GM23338 (cell line): ENCODE data around the gene USP48. TPM values are rescaled to one million over a fixed set of nuclear protein-coding genes. Genes with fewer than 3 reads are reported as not detected.

Experiments
- ATAC-seq: fragments of 200-7000 bp; cut with Tn5 transposase; 3 replicates; pipeline ENCODE4 v1.9.1; 2020
- DNase-seq: peaks from one replicate; pipeline ENCODE4 v3.0.0-alpha.2; 2015; ENCODE audit warnings: low spot score
- H2AFZ ChIP-seq: fragments of 200-600 bp; sonication (generic); 2 replicates; pipeline ENCODE4 v1.8.0; 2016; ENCODE audit warnings: antibody characterized with exemption, mild to moderate bottlenecking, moderate library complexity
- H3F3A ChIP-seq: fragments of 200-600 bp; sonication (generic); replicated peaks from 2 replicates; pipeline ENCODE4 v1.8.0; 2017; ENCODE audit warnings: antibody characterized with exemption, mixed run types, low read depth
- H3K27ac ChIP-seq: fragments of 200-600 bp; sonication (generic); 2 replicates; pipeline ENCODE4 v1.6.1; 2016; ENCODE audit warnings: low read depth
- H3K27me3 ChIP-seq: fragments of 200-600 bp; sonication (generic); 2 replicates; pipeline ENCODE4 v1.8.0; 2016; ENCODE audit warnings: mild to moderate bottlenecking, mixed run types, moderate library complexity; ENCODE audit not compliant: insufficient read depth
- H3K36me3 ChIP-seq: fragments of 200-600 bp; sonication (generic); 2 replicates; pipeline ENCODE4 v1.8.0; 2016; ENCODE audit warnings: mild to moderate bottlenecking; ENCODE audit not compliant: insufficient read depth
- H3K4me1 ChIP-seq: fragments of 200-600 bp; sonication (generic); 2 replicates; pipeline ENCODE4 v1.8.0; 2016; ENCODE audit warnings: mild to moderate bottlenecking, moderate library complexity; ENCODE audit not compliant: insufficient read depth
- H3K4me2 ChIP-seq: fragments of 200-600 bp; sonication (generic); 2 replicates; pipeline ENCODE4 v1.7.1; 2017; ENCODE audit warnings: mixed run types
- H3K4me3 ChIP-seq: fragments of 200-600 bp; sonication (generic); 2 replicates; pipeline ENCODE4 v1.6.1; 2016; ENCODE audit warnings: mixed run types
- H3K79me2 ChIP-seq: fragments of 200-600 bp; sonication (generic); replicated peaks from 2 replicates; pipeline ENCODE4 v1.8.0; 2017; ENCODE audit warnings: mild to moderate bottlenecking; ENCODE audit not compliant: insufficient read depth
- H3K9me2 ChIP-seq: fragments of 200-600 bp; sonication (generic); 2 replicates; pipeline ENCODE4 v1.8.0; 2017; ENCODE audit not compliant: insufficient read depth
- H4K20me1 ChIP-seq: fragments of 200-600 bp; sonication (generic); replicated peaks from 2 replicates; pipeline ENCODE4 v1.8.0; 2017; ENCODE audit warnings: mild to moderate bottlenecking; ENCODE audit not compliant: insufficient read depth
- H3K27ac Mint-ChIP-seq: 2 replicates; pipeline ENCODE4 v1.8.0; 2020; ENCODE audit warnings: inconsistent platforms, mild to moderate bottlenecking, moderate library complexity, mixed read lengths
- H3K27me3 Mint-ChIP-seq: 3 replicates; pipeline ENCODE4 v1.8.0; 2022; ENCODE audit warnings: low read depth, mild to moderate bottlenecking, moderate library complexity, mixed read lengths, inconsistent platforms; ENCODE audit not compliant: insufficient read depth, poor library complexity
- H3K36me3 Mint-ChIP-seq: 3 replicates; pipeline ENCODE4 v1.8.0; 2021; ENCODE audit warnings: low read depth, mild to moderate bottlenecking, inconsistent platforms, moderate library complexity, mixed read lengths
- H3K4me1 Mint-ChIP-seq: 3 replicates; pipeline ENCODE4 v1.8.0; 2020; ENCODE audit warnings: mild to moderate bottlenecking, inconsistent platforms, mixed read lengths
- H3K4me3 Mint-ChIP-seq: 3 replicates; pipeline ENCODE4 v1.8.0; 2021; ENCODE audit warnings: moderate library complexity, mild to moderate bottlenecking, inconsistent platforms, mixed read lengths
- H3K9me3 Mint-ChIP-seq: 3 replicates; pipeline ENCODE4 v1.8.0; 2020; ENCODE audit warnings: moderate library complexity, mild to moderate bottlenecking, inconsistent platforms, mixed read lengths
- EZH2 ChIP-seq: fragments of 200-600 bp; sonication (generic); IDR thresholded peaks from one replicate; pipeline ENCODE4 v1.8.0; 2017; ENCODE audit warnings: antibody characterized with exemption, mild to moderate bottlenecking, low read depth; ENCODE audit not compliant: unreplicated experiment
- EZH2phosphoT487 ChIP-seq: fragments of 200-600 bp; sonication (generic); IDR thresholded peaks from one replicate; pipeline ENCODE4 v1.8.1; 2018; ENCODE audit warnings: antibody characterized with exemption; ENCODE audit not compliant: unreplicated experiment
- JUNB ChIP-seq: IDR thresholded peaks from one replicate; pipeline ENCODE4 v1.6.1; 2016; ENCODE audit warnings: antibody characterized with exemption; ENCODE audit not compliant: unreplicated experiment
- POLR2AphosphoS5 ChIP-seq: IDR thresholded peaks from 2 replicates; pipeline ENCODE4 v1.6.1; 2016; ENCODE audit warnings: antibody characterized with exemption, low read depth
- STAT1 ChIP-seq: IDR thresholded peaks from one replicate; pipeline ENCODE4 v1.6.1; 2016; ENCODE audit warnings: antibody characterized with exemption; ENCODE audit not compliant: unreplicated experiment
- ZNF114 ChIP-seq: fragments of 250-450 bp; sonication (Bioruptor Pico); IDR thresholded peaks from 2 replicates; pipeline ENCODE4 v1.5.0; 2020; ENCODE audit warnings: mild to moderate bottlenecking, moderate library complexity
- ZNF331 ChIP-seq: fragments of 250-450 bp; sonication (Bioruptor Pico); IDR thresholded peaks from 2 replicates; pipeline ENCODE4 v1.5.0; 2020; ENCODE audit warnings: low read depth, mild to moderate bottlenecking, moderate library complexity
- polyA plus RNA-seq: library from polyadenylated mRNA; unstranded; fragments of >200 nt; fragmentation: Nextera tagmentation; extraction: Ambion mirVana; gene quantifications from 2 replicates; pipeline ENCODE4 v1.2.1, GENCODE V29; 2016
- total RNA-seq: library from RNA; depleted of rRNA; stranded (reverse); fragments of >200 nt; shearing (Covaris generic); gene quantifications from 2 replicates; pipeline ENCODE4 v1.2.3, GENCODE V29; 2014
- TF ChIP-seq, protein P1 (sequence below): IDR thresholded peaks from 2 replicates; pipeline ENCODE4 v1.6.1; 2016; ENCODE audit warnings: antibody characterized with exemption
- TF ChIP-seq, protein P2 (sequence below), 2 experiments: fragments of 200-600 bp in 1 of 2; sonication (generic) in 1 of 2; conservative IDR thresholded peaks; 2 replicates each; pipeline versions ENCODE4 v1.5.1 to v1.6.1; 2016 to 2017; ENCODE audit warnings: antibody characterized with exemption in 2 of 2, low read depth in 2 of 2, mild to moderate bottlenecking in 2 of 2, moderate library complexity in 1 of 2
- TF ChIP-seq, protein P3 (sequence below): IDR thresholded peaks from one replicate; pipeline ENCODE4 v1.6.1; 2018; ENCODE audit warnings: antibody characterized with exemption; ENCODE audit not compliant: unreplicated experiment

Gene USP48
- total and polyA plus RNA-seq, 2 experiments from 2014 or later = 85.9 to 151 TPM

DNA sequence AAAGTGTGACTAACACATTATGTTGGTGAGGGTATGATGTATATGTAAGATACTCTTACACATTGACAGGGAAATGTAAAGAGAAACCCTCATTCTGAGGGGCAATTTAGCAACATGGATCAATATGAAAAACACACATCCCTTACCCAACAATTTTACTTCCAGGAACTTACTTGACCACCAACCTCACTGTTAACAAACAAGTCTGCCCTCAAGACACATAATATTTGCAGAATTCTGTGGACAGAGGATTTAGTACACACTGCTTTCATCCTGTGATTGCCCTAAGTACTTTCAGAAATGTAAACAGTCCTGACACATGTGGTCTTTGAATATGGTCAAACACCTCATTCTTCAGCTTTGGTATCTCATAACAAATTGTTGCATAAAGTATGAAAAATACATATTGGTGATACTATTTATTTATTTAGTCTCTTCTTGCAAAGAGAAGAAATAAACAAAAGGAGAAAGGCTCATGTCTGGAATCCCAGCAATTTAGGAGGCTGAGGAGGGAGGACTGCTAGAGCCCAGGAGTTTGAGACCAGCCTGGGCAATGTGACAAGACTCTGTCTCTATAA, 6.9 kb downstream of the USP48 start:
- Mint-ChIP-seq H3K9me3 (peaks cover 8% of the 10 kb centered on the region; the same call in 2 of the 3 replicates), H3K27ac (no peak overlapping the region), H3K4me1 (peaks cover 10% of the 10 kb centered on the region; the same call in 1 of the 3 replicates), H3K36me3 (peaks cover 10% of the 10 kb centered on the region; the same call in 2 of the 3 replicates), H3K4me3 (no peak overlapping the region), H3K27me3 (peaks cover 5% of the 10 kb centered on the region)
- Histone ChIP-seq H3K4me3 (no peak overlapping the region), H3K79me2 (peaks cover 100% of the 10 kb centered on the region), H3K4me1 (no peaks in the 10 kb centered on the region; the same call in 1 of the 2 replicates), H3K27me3 (no peaks in the 10 kb centered on the region), H3K36me3 (no peaks in the 10 kb centered on the region), H3K27ac (no peak overlapping the region), H3K9me2 (no peaks in the 10 kb centered on the region), H2AFZ (no peak overlapping the region), H3K4me2 (no peak overlapping the region), H3F3A (no peaks in the 10 kb centered on the region), H4K20me1 (peaks cover 66% of the 10 kb centered on the region)
- DNase-seq = no peak
- ATAC-seq = no peak
- TF ChIP-seq, protein P1, sequence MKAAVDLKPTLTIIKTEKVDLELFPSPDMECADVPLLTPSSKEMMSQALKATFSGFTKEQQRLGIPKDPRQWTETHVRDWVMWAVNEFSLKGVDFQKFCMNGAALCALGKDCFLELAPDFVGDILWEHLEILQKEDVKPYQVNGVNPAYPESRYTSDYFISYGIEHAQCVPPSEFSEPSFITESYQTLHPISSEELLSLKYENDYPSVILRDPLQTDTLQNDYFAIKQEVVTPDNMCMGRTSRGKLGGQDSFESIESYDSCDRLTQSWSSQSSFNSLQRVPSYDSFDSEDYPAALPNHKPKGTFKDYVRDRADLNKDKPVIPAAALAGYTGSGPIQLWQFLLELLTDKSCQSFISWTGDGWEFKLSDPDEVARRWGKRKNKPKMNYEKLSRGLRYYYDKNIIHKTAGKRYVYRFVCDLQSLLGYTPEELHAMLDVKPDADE = no peak
- TF ChIP-seq JUNB = no peak
- TF ChIP-seq EZH2 = no peak

DNA sequence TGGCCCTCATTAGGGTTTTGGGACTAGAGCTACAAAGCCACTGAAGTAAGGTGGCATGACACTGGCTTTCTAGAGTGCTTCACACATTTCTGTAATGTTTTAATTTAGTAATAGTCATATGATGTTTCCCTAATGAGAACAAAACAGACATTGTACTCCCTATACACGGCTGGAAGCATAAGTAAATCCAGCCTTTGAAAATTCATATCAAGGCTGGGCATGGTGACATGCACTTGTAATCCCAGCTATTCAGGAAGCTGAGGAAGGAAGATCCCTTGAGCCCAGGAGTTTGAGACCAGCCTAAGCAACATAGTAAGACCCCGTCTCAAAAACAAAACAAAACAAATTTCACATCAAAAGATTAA, 7.4 kb downstream of the USP48 start:
- no peaks in the 10 kb centered on the region for H3K36me3 ChIP-seq
- H3K27me3 ChIP-seq = no peaks in the 10 kb centered on the region
- Mint-ChIP-seq H3K9me3 (peaks cover 8% of the 10 kb centered on the region; the same call in 2 of the 3 replicates), H3K4me3 (no peak overlapping the region), H3K27ac (no peak overlapping the region), H3K4me1 (peaks cover 10% of the 10 kb centered on the region; the same call in 1 of the 3 replicates), H3K27me3 (peaks cover 5% of the 10 kb centered on the region), H3K36me3 (peaks cover 10% of the 10 kb centered on the region; the same call in 2 of the 3 replicates)
- H4K20me1 ChIP-seq = peaks cover 71% of the 10 kb centered on the region
- no peak for DNase-seq
- TF ChIP-seq, protein P2, sequence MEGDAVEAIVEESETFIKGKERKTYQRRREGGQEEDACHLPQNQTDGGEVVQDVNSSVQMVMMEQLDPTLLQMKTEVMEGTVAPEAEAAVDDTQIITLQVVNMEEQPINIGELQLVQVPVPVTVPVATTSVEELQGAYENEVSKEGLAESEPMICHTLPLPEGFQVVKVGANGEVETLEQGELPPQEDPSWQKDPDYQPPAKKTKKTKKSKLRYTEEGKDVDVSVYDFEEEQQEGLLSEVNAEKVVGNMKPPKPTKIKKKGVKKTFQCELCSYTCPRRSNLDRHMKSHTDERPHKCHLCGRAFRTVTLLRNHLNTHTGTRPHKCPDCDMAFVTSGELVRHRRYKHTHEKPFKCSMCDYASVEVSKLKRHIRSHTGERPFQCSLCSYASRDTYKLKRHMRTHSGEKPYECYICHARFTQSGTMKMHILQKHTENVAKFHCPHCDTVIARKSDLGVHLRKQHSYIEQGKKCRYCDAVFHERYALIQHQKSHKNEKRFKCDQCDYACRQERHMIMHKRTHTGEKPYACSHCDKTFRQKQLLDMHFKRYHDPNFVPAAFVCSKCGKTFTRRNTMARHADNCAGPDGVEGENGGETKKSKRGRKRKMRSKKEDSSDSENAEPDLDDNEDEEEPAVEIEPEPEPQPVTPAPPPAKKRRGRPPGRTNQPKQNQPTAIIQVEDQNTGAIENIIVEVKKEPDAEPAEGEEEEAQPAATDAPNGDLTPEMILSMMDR (conservative IDR thresholded peaks at IDR 0.05; ENCODE audit: low read depth in 2 of 2) = no peak
- TF ChIP-seq ZNF114 (no peak), EZH2phosphoT487 (no peak), STAT1 (no peak), ZNF331 (CRISPR knock-in tag) (no peak), JUNB (no peak), POLR2AphosphoS5 (no peak)
- TF ChIP-seq, protein P3, sequence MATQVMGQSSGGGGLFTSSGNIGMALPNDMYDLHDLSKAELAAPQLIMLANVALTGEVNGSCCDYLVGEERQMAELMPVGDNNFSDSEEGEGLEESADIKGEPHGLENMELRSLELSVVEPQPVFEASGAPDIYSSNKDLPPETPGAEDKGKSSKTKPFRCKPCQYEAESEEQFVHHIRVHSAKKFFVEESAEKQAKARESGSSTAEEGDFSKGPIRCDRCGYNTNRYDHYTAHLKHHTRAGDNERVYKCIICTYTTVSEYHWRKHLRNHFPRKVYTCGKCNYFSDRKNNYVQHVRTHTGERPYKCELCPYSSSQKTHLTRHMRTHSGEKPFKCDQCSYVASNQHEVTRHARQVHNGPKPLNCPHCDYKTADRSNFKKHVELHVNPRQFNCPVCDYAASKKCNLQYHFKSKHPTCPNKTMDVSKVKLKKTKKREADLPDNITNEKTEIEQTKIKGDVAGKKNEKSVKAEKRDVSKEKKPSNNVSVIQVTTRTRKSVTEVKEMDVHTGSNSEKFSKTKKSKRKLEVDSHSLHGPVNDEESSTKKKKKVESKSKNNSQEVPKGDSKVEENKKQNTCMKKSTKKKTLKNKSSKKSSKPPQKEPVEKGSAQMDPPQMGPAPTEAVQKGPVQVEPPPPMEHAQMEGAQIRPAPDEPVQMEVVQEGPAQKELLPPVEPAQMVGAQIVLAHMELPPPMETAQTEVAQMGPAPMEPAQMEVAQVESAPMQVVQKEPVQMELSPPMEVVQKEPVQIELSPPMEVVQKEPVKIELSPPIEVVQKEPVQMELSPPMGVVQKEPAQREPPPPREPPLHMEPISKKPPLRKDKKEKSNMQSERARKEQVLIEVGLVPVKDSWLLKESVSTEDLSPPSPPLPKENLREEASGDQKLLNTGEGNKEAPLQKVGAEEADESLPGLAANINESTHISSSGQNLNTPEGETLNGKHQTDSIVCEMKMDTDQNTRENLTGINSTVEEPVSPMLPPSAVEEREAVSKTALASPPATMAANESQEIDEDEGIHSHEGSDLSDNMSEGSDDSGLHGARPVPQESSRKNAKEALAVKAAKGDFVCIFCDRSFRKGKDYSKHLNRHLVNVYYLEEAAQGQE = no peak
- TF ChIP-seq, protein P1 = no peak
- H3K9me2 ChIP-seq = no peaks in the 10 kb centered on the region
- H3F3A ChIP-seq = no peaks in the 10 kb centered on the region
- H2AFZ ChIP-seq = no peak overlapping the region
- peaks cover 100% of the 10 kb centered on the region for H3K79me2 ChIP-seq
- H3K4me2 ChIP-seq = no peak overlapping the region
- H3K4me1 ChIP-seq = no peaks in the 10 kb centered on the region; the same call in 1 of the 2 replicates
- H3K4me3 ChIP-seq = no peak overlapping the region
- H3K27ac ChIP-seq = no peak overlapping the region
- no peak for ATAC-seq
